SK-N-SH (cell line): Measurements from ENCODE around the gene ADD2. TPM values are rescaled to one million over a fixed set of nuclear protein-coding genes. Genes with fewer than 3 reads are reported as not detected.

Source experiments
- CTCF ChIA-PET: fragments of 300-600, 350-600 bp; formaldehyde crosslinking; extraction: SDS; loops from one replicate; lab custom pipeline; 2021; lab: Yijun Ruan, JAX
- POLR2A ChIA-PET: fragments of 350-600 bp; sonication (Branson Sonifier 250); formaldehyde crosslinking; extraction: SDS; loops from one replicate; lab custom pipeline; 2020; ENCODE audit warnings: antibody characterized with exemption, inconsistent platforms; lab: Yijun Ruan, JAX
- DNase-seq: peaks from one replicate; pipeline ENCODE4 v3.0.0; 2012
- H2AFZ ChIP-seq: fragments of 200-600 bp; sonication (generic); 2 replicates; pipeline ENCODE4 v1.8.1; 2016; ENCODE audit warnings: antibody characterized with exemption, mild to moderate bottlenecking, low read depth
- H3F3A ChIP-seq: fragments of 200-600 bp; sonication (generic); replicated peaks from 2 replicates; pipeline ENCODE3; 2016; ENCODE audit warnings: antibody characterized with exemption, mild to moderate bottlenecking; ENCODE audit not compliant: insufficient read depth
- H3K27ac ChIP-seq, 2 experiments: fragments of 200-500 bp in 1 of 2; fragments of 200-600 bp in 1 of 2; sonication (Bioruptor generic) in 1 of 2; sonication (generic), shearing (Covaris generic) in 1 of 2; 2 replicates each; pipeline versions ENCODE4 v1.5.1 to v1.6.1; 2014 to 2016; ENCODE audit warnings: low read depth in 2 of 2, inconsistent platforms in 1 of 2, low read length in 1 of 2, mild to moderate bottlenecking in 1 of 2, mixed read lengths in 1 of 2
- H3K27me3 ChIP-seq: fragments of 200-600 bp; sonication (generic), shearing (Covaris generic); 2 replicates; pipeline ENCODE4 v1.6.1; 2016; ENCODE audit warnings: mixed run types; ENCODE audit not compliant: insufficient read depth
- H3K36me3 ChIP-seq, 2 experiments: fragments of 200-500 bp in 1 of 2; fragments of 200-600 bp in 1 of 2; sonication (Bioruptor generic) in 1 of 2; sonication (generic) in 1 of 2; replicated peaks in 1 of 2; 2 replicates each; pipeline versions ENCODE3 to v1.5.1; 2014 to 2016; ENCODE audit warnings: low read length in 1 of 2, mild to moderate bottlenecking in 1 of 2; ENCODE audit not compliant: insufficient read depth in 2 of 2, control insufficient read depth in 1 of 2
- H3K4me1 ChIP-seq, 2 experiments: fragments of 200-500 bp in 1 of 2; fragments of 200-600 bp in 1 of 2; sonication (Bioruptor generic) in 1 of 2; sonication (generic), shearing (Covaris generic) in 1 of 2; 2 replicates each; pipeline versions ENCODE4 v1.5.1 to v1.6.1; 2014 to 2016; ENCODE audit warnings: low read depth in 1 of 2, low read length in 1 of 2, mixed run types in 1 of 2; ENCODE audit not compliant: insufficient read depth in 2 of 2, control insufficient read depth in 1 of 2
- H3K4me2 ChIP-seq: fragments of 200-600 bp; sonication (generic), shearing (Covaris generic); 2 replicates; pipeline ENCODE4 v1.6.1; 2017; ENCODE audit warnings: mixed run types
- H3K4me3 ChIP-seq, 2 experiments: fragments of 200-500 bp in 1 of 2; fragments of 200-600 bp in 1 of 2; sonication (Bioruptor generic) in 1 of 2; sonication (generic), shearing (Covaris generic) in 1 of 2; 2 replicates each; pipeline versions ENCODE4 v1.5.1 to v1.8.1; 2014 to 2016; ENCODE audit warnings: low read depth in 2 of 2, inconsistent platforms in 1 of 2, low read length in 1 of 2, mild to moderate bottlenecking in 1 of 2, mixed read lengths in 1 of 2, moderate library complexity in 1 of 2
- H3K79me2 ChIP-seq: fragments of 200-600 bp; sonication (generic); 2 replicates; pipeline ENCODE4 v1.8.1; 2017; ENCODE audit warnings: mild to moderate bottlenecking; ENCODE audit not compliant: insufficient read depth
- H3K9ac ChIP-seq: fragments of 200-600 bp; sonication (generic); 2 replicates; pipeline ENCODE4 v1.6.1; 2017; ENCODE audit warnings: mixed run types
- H3K9me2 ChIP-seq: fragments of 200-600 bp; sonication (generic); 2 replicates; pipeline ENCODE4 v1.6.1; 2017; ENCODE audit warnings: mixed run types
- H3K9me3 ChIP-seq: fragments of 200-600 bp; sonication (generic); 2 replicates; pipeline ENCODE4 v1.6.1; 2017; ENCODE audit warnings: mixed run types, mild to moderate bottlenecking, moderate library complexity
- H4K20me1 ChIP-seq: fragments of 200-600 bp; sonication (generic); 2 replicates; pipeline ENCODE4 v1.6.1; 2017; ENCODE audit warnings: mild to moderate bottlenecking, mixed run types; ENCODE audit not compliant: insufficient read depth
- ELF1 ChIP-seq: IDR thresholded peaks from 2 replicates; pipeline ENCODE4 v1.4.0; 2012
- EZH2phosphoT487 ChIP-seq: fragments of 200-600 bp; sonication (generic); IDR thresholded peaks from 2 replicates; pipeline ENCODE4 v1.6.1; 2017; ENCODE audit warnings: low read depth, mixed run types, mild to moderate bottlenecking, antibody characterized with exemption, moderate library complexity, borderline replicate concordance
- FOSL2 ChIP-seq: IDR thresholded peaks from 2 replicates; pipeline ENCODE4 v1.4.0; 2012; ENCODE audit warnings: low read depth, mild to moderate bottlenecking, moderate library complexity, borderline replicate concordance
- FOXJ3 ChIP-seq: sonication (generic); formaldehyde crosslinking; IDR thresholded peaks from 2 replicates; pipeline ENCODE4 v1.5.1; 2020; ENCODE audit warnings: mild to moderate bottlenecking, missing genetic modification reagents
- GABPA ChIP-seq: IDR thresholded peaks from 2 replicates; pipeline ENCODE4 v1.4.0; 2012; ENCODE audit warnings: low read depth, mild to moderate bottlenecking
- GATA2 ChIP-seq: sonication (generic); formaldehyde crosslinking; IDR thresholded peaks from 2 replicates; pipeline ENCODE4 v1.5.0; 2020; ENCODE audit warnings: mild to moderate bottlenecking, missing genetic modification reagents
- JUND ChIP-seq: IDR thresholded peaks from 2 replicates; pipeline ENCODE4 v1.4.0; 2012
- MEF2A ChIP-seq: IDR thresholded peaks from 2 replicates; pipeline ENCODE4 v1.4.0; 2012; ENCODE audit warnings: low read depth, borderline replicate concordance
- NFIC ChIP-seq: IDR thresholded peaks from 2 replicates; pipeline ENCODE4 v1.4.0; 2012; ENCODE audit warnings: borderline replicate concordance
- POLR2AphosphoS5 ChIP-seq: IDR thresholded peaks from 2 replicates; pipeline ENCODE4 v1.6.1; 2012; ENCODE audit warnings: low read depth, low read length
- RFX5 ChIP-seq: IDR thresholded peaks from 2 replicates; pipeline ENCODE4 v1.6.1; 2012; ENCODE audit warnings: mild to moderate bottlenecking, improper control_type of control experiment, low read length
- RXRA ChIP-seq: IDR thresholded peaks from 2 replicates; pipeline ENCODE4 v1.4.0; 2012; ENCODE audit warnings: low read depth, mild to moderate bottlenecking, borderline replicate concordance
- SIN3A ChIP-seq: IDR thresholded peaks from 2 replicates; pipeline ENCODE4 v1.6.1; 2012; ENCODE audit warnings: low read depth, mild to moderate bottlenecking, low read length, moderate library complexity, borderline replicate concordance
- SMC3 ChIP-seq: IDR thresholded peaks from 2 replicates; pipeline ENCODE4 v1.6.1; 2012; ENCODE audit warnings: low read depth, low read length, improper control_type of control experiment
- TAF1 ChIP-seq: IDR thresholded peaks from 2 replicates; pipeline ENCODE4 v1.6.1; 2012; ENCODE audit warnings: low read depth, mild to moderate bottlenecking, low read length, moderate library complexity, borderline replicate concordance
- TEAD4 ChIP-seq: IDR thresholded peaks from 2 replicates; pipeline ENCODE4 v1.4.0; 2012; ENCODE audit warnings: mild to moderate bottlenecking, borderline replicate concordance; ENCODE audit not compliant: insufficient read depth
- WGBS: methylation state at CpG from one replicate; pipeline ENCODE4 v1.1.6; 2017; ENCODE audit warnings: low lambda C conversion rate; 5-methylcytosine and 5-hydroxymethylcytosine counted together
- polyA plus RNA-seq, 3 experiments: library from polyadenylated mRNA; depleted of rRNA; stranded (reverse); fragments of >200 nt; gene quantifications; 2 replicates each; pipeline ENCODE4 v1.2.3, GENCODE V29; 2012
- TF ChIP-seq, protein P1 (sequence below): fragments of 150-350 bp; IDR thresholded peaks from 2 replicates; pipeline ENCODE4 v1.6.1; 2017; ENCODE audit warnings: antibody characterized with exemption, low read length, low read depth, borderline replicate concordance
- TF ChIP-seq, protein P2 (sequence below): IDR thresholded peaks from 2 replicates; pipeline ENCODE4 v1.4.0; 2012; ENCODE audit warnings: low read depth, borderline replicate concordance

ADD2 gene
- polyA plus RNA-seq, 1 of the 3 experiments (the other 2 are of a cell fraction) = 0.30 TPM

DNA sequence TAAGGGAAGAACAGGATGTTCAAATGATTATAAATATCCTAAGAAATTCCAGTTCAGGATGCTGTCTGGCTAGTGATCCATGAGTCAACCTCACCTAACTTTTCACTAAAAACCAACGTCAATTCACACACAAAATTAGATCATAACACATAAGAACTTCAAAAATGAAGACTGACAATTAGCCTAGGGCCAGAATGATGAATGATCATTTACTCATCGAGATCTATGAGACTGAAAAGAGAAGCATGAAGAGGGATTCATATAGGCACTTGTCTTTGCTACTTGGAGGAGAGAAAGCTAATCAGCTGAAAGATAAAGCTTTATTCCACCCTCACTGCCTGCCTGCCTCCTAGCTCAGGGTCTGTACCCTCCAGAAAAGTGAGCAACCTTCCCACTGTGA lies 29.8 kb downstream of the ADD2 start:
- Histone ChIP-seq H4K20me1 (no peaks in the 10 kb centered on the region), H3K9me3 (no peaks in the 10 kb centered on the region), H3K27me3 (no peaks in the 10 kb centered on the region; the same call in 1 of the 2 replicates), H3K4me2 (no peak overlapping the region), H3K9me2 (no peaks in the 10 kb centered on the region), H3K4me3 (no peak overlapping the region), H3K9ac (no peak overlapping the region), H2AFZ (no peak overlapping the region), H3K79me2 (no peaks in the 10 kb centered on the region), H3F3A (no peaks in the 10 kb centered on the region), H3K27ac (no peak overlapping the region), H3K36me3 (no peaks in the 10 kb centered on the region), H3K4me1 (peaks cover 0 to 14% of the 10 kb centered on the region in 2 experiments; a peak in 2 of 4 replicates)
- TF ChIP-seq TAF1 = no peak
- no peak for TF ChIP-seq RFX5
- TF ChIP-seq FOSL2 = no peak
- TF ChIP-seq, protein P1, sequence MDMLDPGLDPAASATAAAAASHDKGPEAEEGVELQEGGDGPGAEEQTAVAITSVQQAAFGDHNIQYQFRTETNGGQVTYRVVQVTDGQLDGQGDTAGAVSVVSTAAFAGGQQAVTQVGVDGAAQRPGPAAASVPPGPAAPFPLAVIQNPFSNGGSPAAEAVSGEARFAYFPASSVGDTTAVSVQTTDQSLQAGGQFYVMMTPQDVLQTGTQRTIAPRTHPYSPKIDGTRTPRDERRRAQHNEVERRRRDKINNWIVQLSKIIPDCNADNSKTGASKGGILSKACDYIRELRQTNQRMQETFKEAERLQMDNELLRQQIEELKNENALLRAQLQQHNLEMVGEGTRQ = no peak
- no peak for TF ChIP-seq ELF1
- TF ChIP-seq GATA2 (CRISPR knock-in tag) = no peak
- no peak for TF ChIP-seq SIN3A
- TF ChIP-seq NFIC = no peak
- no peak for TF ChIP-seq EZH2phosphoT487
- no peak for TF ChIP-seq SMC3
- no peak for TF ChIP-seq TEAD4
- no peak for TF ChIP-seq JUND
- TF ChIP-seq GABPA = no peak
- no peak for TF ChIP-seq FOXJ3 (CRISPR knock-in tag)
- TF ChIP-seq POLR2AphosphoS5 = no peak
- TF ChIP-seq, protein P2, sequence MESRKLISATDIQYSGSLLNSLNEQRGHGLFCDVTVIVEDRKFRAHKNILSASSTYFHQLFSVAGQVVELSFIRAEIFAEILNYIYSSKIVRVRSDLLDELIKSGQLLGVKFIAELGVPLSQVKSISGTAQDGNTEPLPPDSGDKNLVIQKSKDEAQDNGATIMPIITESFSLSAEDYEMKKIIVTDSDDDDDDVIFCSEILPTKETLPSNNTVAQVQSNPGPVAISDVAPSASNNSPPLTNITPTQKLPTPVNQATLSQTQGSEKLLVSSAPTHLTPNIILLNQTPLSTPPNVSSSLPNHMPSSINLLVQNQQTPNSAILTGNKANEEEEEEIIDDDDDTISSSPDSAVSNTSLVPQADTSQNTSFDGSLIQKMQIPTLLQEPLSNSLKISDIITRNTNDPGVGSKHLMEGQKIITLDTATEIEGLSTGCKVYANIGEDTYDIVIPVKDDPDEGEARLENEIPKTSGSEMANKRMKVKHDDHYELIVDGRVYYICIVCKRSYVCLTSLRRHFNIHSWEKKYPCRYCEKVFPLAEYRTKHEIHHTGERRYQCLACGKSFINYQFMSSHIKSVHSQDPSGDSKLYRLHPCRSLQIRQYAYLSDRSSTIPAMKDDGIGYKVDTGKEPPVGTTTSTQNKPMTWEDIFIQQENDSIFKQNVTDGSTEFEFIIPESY = no peak
- TF ChIP-seq RXRA = no peak
- TF ChIP-seq MEF2A = no peak
- DNase-seq = no peak
- POLR2A ChIA-PET = no interaction called here
- WGBS = 22% methylated on average over 2 of the region's 2 CpGs
- CTCF ChIA-PET = interaction anchor here (1.6 kb wide), 1 partner anchor 30 kb away, joined by 3 read pairs; the partner anchor contains the start of gene ADD2
